Esophagus muscularis mucosa (tissue), 3 donors: Measurements from ENCODE around the gene CMYA5.

ENCODE experiments used
- CTCF ChIP-seq, 3 experiments: fragments of 200-600 bp in 2 of 3; fragments of 450-650 bp in 1 of 3; sonication (generic) in 2 of 3; IDR thresholded peaks; one replicate each; pipeline ENCODE4 v1.5.1; 2017 to 2019; ENCODE audit warnings: antibody characterized with exemption in 3 of 3, mild to moderate bottlenecking in 2 of 3, moderate library complexity in 1 of 3
- POLR2A ChIP-seq: fragments of 450-650 bp; IDR thresholded peaks from one replicate; pipeline ENCODE4 v1.6.1; 2017; ENCODE audit warnings: antibody characterized with exemption, moderate library complexity, mild to moderate bottlenecking, low read depth
- POLR2AphosphoS5 ChIP-seq, 2 donors: sonication (generic); formaldehyde crosslinking; IDR thresholded peaks; one replicate each; pipeline ENCODE4 v1.6.1; 2017; ENCODE audit warnings: antibody characterized with exemption in 2 of 2

DNA sequence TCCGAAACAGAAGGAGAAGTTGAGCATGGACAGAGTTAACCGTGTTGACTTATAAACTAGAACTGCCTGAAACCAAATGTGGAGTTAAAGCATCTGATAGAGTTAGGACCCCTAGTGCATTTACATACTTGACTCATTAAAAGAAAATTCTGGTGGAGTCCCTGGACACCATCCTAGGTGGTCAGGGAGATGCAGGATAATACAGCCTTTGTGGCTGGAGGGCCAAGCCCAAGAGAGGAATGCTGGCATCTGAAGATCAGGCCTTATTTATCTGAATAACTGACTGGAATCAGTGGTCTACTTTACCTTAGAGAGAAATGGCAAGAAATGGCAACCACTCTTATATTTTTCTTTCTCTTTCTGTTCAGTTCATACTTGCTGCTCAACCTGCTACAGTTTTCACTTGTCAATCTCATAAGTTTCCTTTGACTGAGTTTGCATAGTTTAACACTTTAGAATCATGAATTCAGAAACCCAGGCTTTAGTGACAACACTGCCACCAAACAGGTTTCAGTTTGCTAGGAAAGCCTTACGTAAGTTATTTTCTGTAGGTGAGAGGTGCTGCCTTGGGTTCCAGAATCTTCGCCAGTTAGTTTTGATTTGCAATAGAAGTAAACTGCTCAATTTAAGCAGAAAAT, 10.2 kb downstream of the CMYA5 start:
- no peak for TF ChIP-seq CTCF (IDR thresholded peaks at IDR 0.05)
- no peak for TF ChIP-seq POLR2AphosphoS5 (IDR thresholded peaks at IDR 0.05)
- TF ChIP-seq POLR2A, result no peak
